ENCODE data around the gene ERICH3. TPM values are rescaled to one million over a fixed set of nuclear protein-coding genes. Genes with fewer than 3 reads are reported as not detected.

The ERICH3 gene
- polyA plus RNA-seq, 2 of the 4 experiments (the other 2 are of a cell fraction), result not detected

GRCh38 chr1:74549932-74550331 is 123.7 kb downstream of the ERICH3 start:
- DNase-seq (ENCODE audit: low read depth in 1 of 2, low spot score in 1 of 2), result no peak
- 16% methylated on average over 2 of the region's 2 CpGs for WGBS (ENCODE audit: missing lambda C conversion rate)
- no peak for ATAC-seq
- FAIRE-seq, result no peak
- ChIA-PET POLR2A (no interaction called here), CTCF (no interaction called here)
- no peaks in the 10 kb centered on the region for H3K4me1 ChIP-seq
- no peak overlapping the region for H3K4me2 ChIP-seq
- no peak overlapping the region for H3K27ac ChIP-seq
- TF ChIP-seq EP300 (IDR thresholded peaks at IDR 0.05), result no peak
- TF ChIP-seq ZFP36 (IDR thresholded peaks at IDR 0.05; ENCODE audit: borderline replicate concordance, partially characterized antibody), result no peak
- TF ChIP-seq CTCF (IDR thresholded peaks at IDR 0.05), result no peak
- no peak for TF ChIP-seq HOXB5 (CRISPR knock-in tag; IDR thresholded peaks at IDR 0.05)
- TF ChIP-seq MAZ (IDR thresholded peaks at IDR 0.05; ENCODE audit: borderline replicate concordance, low read depth, low read length), result no peak
- TF ChIP-seq BHLHE40 (IDR thresholded peaks at IDR 0.05; ENCODE audit: low read depth, low read length), result no peak
- no peak for TF ChIP-seq MAFK (IDR thresholded peaks at IDR 0.05; ENCODE audit: partially characterized antibody)
- TF ChIP-seq HOXA7 (CRISPR knock-in tag; IDR thresholded peaks at IDR 0.05), result no peak
- TF ChIP-seq HDAC2 (IDR thresholded peaks at IDR 0.05), result no peak
- no peak for TF ChIP-seq ZNF302 (CRISPR knock-in tag; IDR thresholded peaks at IDR 0.05)
- no peak for TF ChIP-seq USF2 (IDR thresholded peaks at IDR 0.05)
- no peak for TF ChIP-seq FOSL2 (IDR thresholded peaks at IDR 0.05)
- TF ChIP-seq FOSL2 (CRISPR knock-in tag; IDR thresholded peaks at IDR 0.05), result no peak
- no peak for TF ChIP-seq CHD4 (IDR thresholded peaks at IDR 0.05; ENCODE audit: borderline replicate concordance)
- no peak for TF ChIP-seq KDM5A (IDR thresholded peaks at IDR 0.05)
- no peaks in the 10 kb centered on the region for H3K9me3 ChIP-seq
- H3K4me3 ChIP-seq, result no peak overlapping the region

DNA sequence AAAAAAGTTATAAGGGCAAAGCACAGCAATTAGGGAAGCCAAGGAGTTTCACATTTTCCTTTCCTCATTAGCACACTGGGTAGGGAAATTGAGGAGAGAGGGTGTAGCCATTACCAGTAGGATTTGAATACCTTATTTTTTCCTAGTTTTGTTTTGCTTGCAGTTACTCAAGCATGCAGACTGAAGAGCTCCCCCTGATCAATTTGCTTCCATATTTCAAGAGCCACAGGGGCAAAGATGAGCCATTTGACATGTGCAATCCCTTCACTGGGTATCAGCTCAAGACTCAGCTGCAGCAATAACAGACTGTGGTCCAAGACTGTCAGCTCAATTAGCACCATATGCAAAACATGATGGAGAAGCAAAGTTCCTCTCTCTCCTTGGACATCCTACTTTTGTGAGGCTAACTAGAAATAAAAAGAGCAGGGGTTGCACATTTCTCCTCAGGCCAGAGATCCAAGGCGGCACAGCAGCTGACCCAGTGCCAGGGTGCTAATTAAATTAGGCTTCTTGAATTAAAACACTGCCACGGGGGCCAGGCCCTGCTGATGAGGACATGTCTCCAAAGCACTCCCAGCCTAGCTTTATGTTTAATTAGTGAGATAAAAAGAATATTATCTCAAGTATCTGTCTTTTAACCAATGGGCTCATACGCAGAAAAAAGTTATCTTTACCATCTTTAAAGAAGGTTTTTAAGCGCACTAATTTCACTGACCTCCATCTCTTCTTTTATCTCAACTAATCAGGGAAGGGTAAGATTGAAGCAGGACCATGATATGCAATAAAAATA is 124.4 kb downstream of the ERICH3 start:
- no peaks in the 10 kb centered on the region for H3K4me1 ChIP-seq
- WGBS (ENCODE audit: missing lambda C conversion rate), result 19% methylated on average over 4 of the region's 4 CpGs
- no peak overlapping the region for H3K4me3 ChIP-seq
- no peak overlapping the region for H3K27ac ChIP-seq
- ChIA-PET CTCF (interaction anchor here (0.6 kb wide), 1 partner anchor 76 kb away, joined by 4 read pairs; no protein-coding TSS in a partner anchor), POLR2A (no interaction called here)
- FAIRE-seq (no peak), DNase-seq (ENCODE audit: low read depth in 1 of 2, low spot score in 1 of 2) (no peak), ATAC-seq (no peak)
- H3K4me2 ChIP-seq, result no peak overlapping the region
- no peak for TF ChIP-seq RAD21 (conservative IDR thresholded peaks at IDR 0.05 in 1 of 2, IDR thresholded peaks at IDR 0.05 in 1 of 2)
- TF ChIP-seq ZFP36 (IDR thresholded peaks at IDR 0.05; ENCODE audit: borderline replicate concordance, partially characterized antibody), result no peak
- TF ChIP-seq RFX5 (IDR thresholded peaks at IDR 0.05), result no peak
- no peak for TF ChIP-seq MYC (IDR thresholded peaks at IDR 0.05; ENCODE audit: borderline replicate concordance, low read length)
- TF ChIP-seq GATA3 (IDR thresholded peaks at IDR 0.05; ENCODE audit: borderline replicate concordance), result no peak
- no peak for TF ChIP-seq HES2 (IDR thresholded peaks at IDR 0.05)
- no peak for TF ChIP-seq NFE2L2 (conservative IDR thresholded peaks at IDR 0.05; ENCODE audit: low read length)
- no peak for TF ChIP-seq KDM5A (IDR thresholded peaks at IDR 0.05)
- no peak for TF ChIP-seq JUN (IDR thresholded peaks at IDR 0.05)
- TF ChIP-seq TP53 (CRISPR knock-in tag; IDR thresholded peaks at IDR 0.05), result no peak
- TF ChIP-seq ZC3H11A (IDR thresholded peaks at IDR 0.05), result no peak
- TF ChIP-seq FOSL2 (IDR thresholded peaks at IDR 0.05), result no peak
- no peak for TF ChIP-seq FOSL2 (CRISPR knock-in tag; IDR thresholded peaks at IDR 0.05)
- TF ChIP-seq POLR2A (IDR thresholded peaks at IDR 0.05; ENCODE audit: low read length), result no peak
- no peak for TF ChIP-seq SMC3 (IDR thresholded peaks at IDR 0.05)
- no peak for TF ChIP-seq TFCP2L1 (CRISPR knock-in tag; IDR thresholded peaks at IDR 0.05)
- TF ChIP-seq EHF (CRISPR knock-in tag; IDR thresholded peaks at IDR 0.05), result no peak
- no peak for TF ChIP-seq HEYL (CRISPR knock-in tag; IDR thresholded peaks at IDR 0.05)
- no peak for TF ChIP-seq PHF8 (IDR thresholded peaks at IDR 0.05; ENCODE audit: borderline replicate concordance, low read depth)
- no peak for TF ChIP-seq ZSCAN20 (CRISPR knock-in tag; IDR thresholded peaks at IDR 0.05)
- no peaks in the 10 kb centered on the region for H3K9me3 ChIP-seq

Measured in A549 (cell line).